ENCODE measurements around the gene SSBP2. TPM values are rescaled to one million over a fixed set of nuclear protein-coding genes. Genes with fewer than 3 reads are reported as not detected.

Gene SSBP2
- total RNA-seq, 1 experiment from 2014 or later, result 5.2 TPM

- Histone ChIP-seq H3K9ac (ENCODE audit: low read length) (no peak overlapping the region), H3K27me3 (ENCODE audit: insufficient read depth, low read length) (no peaks in the 10 kb centered on the region), H3K27ac (ENCODE audit: low read depth, low read length) (no peak overlapping the region), H3K9me3 (ENCODE audit: control insufficient read depth in 1 of 2, insufficient read depth in 1 of 2, low read depth in 1 of 2, low read length in 2 of 2) (peaks cover 0 to 2% of the 10 kb centered on the region in 2 experiments; a peak in 1 of 4 replicates), H3K79me2 (ENCODE audit: insufficient read depth, low read length) (no peaks in the 10 kb centered on the region), H4K20me1 (ENCODE audit: insufficient read depth) (no peaks in the 10 kb centered on the region), H3K4me3 (replicated peaks in 1 of 2; ENCODE audit: low read depth in 1 of 2, low read length in 2 of 2) (no peak overlapping the region), H3K9me2 (ENCODE audit: insufficient read depth) (no peaks in the 10 kb centered on the region), H2AFZ (ENCODE audit: low read depth, low read length, poor library complexity, severe bottlenecking) (no peak overlapping the region), H3K4me1 (ENCODE audit: control insufficient read depth in 1 of 2, insufficient read depth in 2 of 2, low read length in 2 of 2) (no peaks in the 10 kb centered on the region), H3K36me3 (ENCODE audit: control insufficient read depth in 1 of 2, insufficient read depth in 2 of 2, low read length in 2 of 2) (no peaks in the 10 kb centered on the region), H3K4me2 (ENCODE audit: low read length) (no peak overlapping the region)
- CTCF ChIA-PET, result no interaction called here
- DNase-seq (ENCODE audit: low read depth, low spot score), result no peak
- ATAC-seq, result no peak
- POLR2A ChIA-PET, result no interaction called here
- no TSS peak for BruUV-seq (replicated peaks)
- RAD21 ChIA-PET (ENCODE audit: low non-redundant PET in 1 of 2, low total read pairs in 2 of 2, uncharacterized antibody in 2 of 2, unreplicated experiment in 2 of 2), result no interaction called here
- intact Hi-C loops (cut with micrococcal nuclease), result no loop called here
- TF ChIP-seq SIN3A (IDR thresholded peaks at IDR 0.05; ENCODE audit: low read depth) (no peak), JUND (IDR thresholded peaks at IDR 0.05) (no peak), EGR1 (IDR thresholded peaks at IDR 0.05; ENCODE audit: low read depth) (no peak), ZNF274 (IDR thresholded peaks at IDR 0.05; ENCODE audit: low read depth, low read length) (no peak), SP1 (IDR thresholded peaks at IDR 0.05; ENCODE audit: low read depth) (no peak), POLR2AphosphoS5 (IDR thresholded peaks at IDR 0.05; ENCODE audit: low read depth, low read length) (no peak), TCF7L2 (IDR thresholded peaks at IDR 0.05; ENCODE audit: borderline replicate concordance, extremely low read depth, insufficient read depth, insufficient read length) (no peak), YY1 (IDR thresholded peaks at IDR 0.05; ENCODE audit: extremely low read depth, insufficient replicate concordance, low read depth, low read length) (no peak), ZFX (IDR thresholded peaks at IDR 0.05) (no peak), FOSL1 (IDR thresholded peaks at IDR 0.05; ENCODE audit: low read depth) (no peak), POLR2A (IDR thresholded peaks at IDR 0.05; ENCODE audit: borderline replicate concordance, extremely low read depth, insufficient read depth, insufficient read length) (no peak)
- TF ChIP-seq, protein P1, sequence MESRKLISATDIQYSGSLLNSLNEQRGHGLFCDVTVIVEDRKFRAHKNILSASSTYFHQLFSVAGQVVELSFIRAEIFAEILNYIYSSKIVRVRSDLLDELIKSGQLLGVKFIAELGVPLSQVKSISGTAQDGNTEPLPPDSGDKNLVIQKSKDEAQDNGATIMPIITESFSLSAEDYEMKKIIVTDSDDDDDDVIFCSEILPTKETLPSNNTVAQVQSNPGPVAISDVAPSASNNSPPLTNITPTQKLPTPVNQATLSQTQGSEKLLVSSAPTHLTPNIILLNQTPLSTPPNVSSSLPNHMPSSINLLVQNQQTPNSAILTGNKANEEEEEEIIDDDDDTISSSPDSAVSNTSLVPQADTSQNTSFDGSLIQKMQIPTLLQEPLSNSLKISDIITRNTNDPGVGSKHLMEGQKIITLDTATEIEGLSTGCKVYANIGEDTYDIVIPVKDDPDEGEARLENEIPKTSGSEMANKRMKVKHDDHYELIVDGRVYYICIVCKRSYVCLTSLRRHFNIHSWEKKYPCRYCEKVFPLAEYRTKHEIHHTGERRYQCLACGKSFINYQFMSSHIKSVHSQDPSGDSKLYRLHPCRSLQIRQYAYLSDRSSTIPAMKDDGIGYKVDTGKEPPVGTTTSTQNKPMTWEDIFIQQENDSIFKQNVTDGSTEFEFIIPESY (IDR thresholded peaks at IDR 0.05; ENCODE audit: extremely low read depth, insufficient replicate concordance, low read length), result no peak
- TF ChIP-seq, protein P2, sequence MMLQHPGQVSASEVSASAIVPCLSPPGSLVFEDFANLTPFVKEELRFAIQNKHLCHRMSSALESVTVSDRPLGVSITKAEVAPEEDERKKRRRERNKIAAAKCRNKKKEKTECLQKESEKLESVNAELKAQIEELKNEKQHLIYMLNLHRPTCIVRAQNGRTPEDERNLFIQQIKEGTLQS (IDR thresholded peaks at IDR 0.05), result no peak
Measured at GRCh38 chr5:81400375-81400774, 350.5 kb downstream of the SSBP2 start.

Data from HCT116 (cell line).